HepG2 (cell line): ENCODE results near the gene PPP1CA. TPM values are rescaled to one million over a fixed set of nuclear protein-coding genes. Genes with fewer than 3 reads are reported as not detected.

ENCODE experiments used
- BRCA1 ChIP-seq: sonication (generic); formaldehyde crosslinking; IDR thresholded peaks from 2 replicates; pipeline ENCODE4 v1.4.0; 2020; ENCODE audit warnings: missing genetic modification reagents
- ELF4 ChIP-seq: sonication (generic); formaldehyde crosslinking; IDR thresholded peaks from 2 replicates; pipeline ENCODE4 v1.5.0; 2020; ENCODE audit warnings: missing genetic modification reagents, mild to moderate bottlenecking, moderate library complexity, borderline replicate concordance
- HMG20B ChIP-seq: conservative IDR thresholded peaks from 2 replicates; pipeline ENCODE4 v1.6.1; 2016; ENCODE audit warnings: missing genetic modification reagents, missing compliant biosample characterization
- HOXA9 ChIP-seq: sonication (generic); formaldehyde crosslinking; IDR thresholded peaks from 2 replicates; pipeline ENCODE4 v1.8.1; 2022; ENCODE audit warnings: missing genetic modification reagents, mild to moderate bottlenecking, moderate library complexity, borderline replicate concordance
- KAT8 ChIP-seq: IDR thresholded peaks from 2 replicates; pipeline ENCODE4 v1.6.1; 2016; ENCODE audit warnings: missing genetic modification reagents, missing compliant biosample characterization
- MYC ChIP-seq: sonication (generic); formaldehyde crosslinking; IDR thresholded peaks from 2 replicates; pipeline ENCODE4 v1.9.0; 2021; ENCODE audit warnings: missing genetic modification reagents, borderline replicate concordance
- NRL ChIP-seq: sonication (generic); formaldehyde crosslinking; IDR thresholded peaks from 2 replicates; pipeline ENCODE4 v1.5.0; 2020; ENCODE audit warnings: missing genetic modification reagents, mild to moderate bottlenecking, moderate library complexity, borderline replicate concordance
- SNRNP70 ChIP-seq: fragments of 200-400 bp; formaldehyde crosslinking; IDR thresholded peaks from 2 replicates; pipeline ENCODE4 v1.6.1; 2017; ENCODE audit warnings: mild to moderate bottlenecking, low read depth, low read length, moderate library complexity
- TBL1XR1 ChIP-seq: fragments of 150-350 bp; IDR thresholded peaks from 2 replicates; pipeline ENCODE4 v1.6.1; 2014; ENCODE audit warnings: borderline replicate concordance, low read length; ENCODE audit not compliant: partially characterized antibody
- TBP ChIP-seq: sonication (generic); formaldehyde crosslinking; IDR thresholded peaks from 2 replicates; pipeline ENCODE4 v1.5.0; 2020; ENCODE audit warnings: missing genetic modification reagents
- TOPORS ChIP-seq: sonication (generic); formaldehyde crosslinking; IDR thresholded peaks from 2 replicates; pipeline ENCODE4 v1.8.0; 2023; ENCODE audit warnings: mild to moderate bottlenecking, missing genetic modification reagents
- YEATS4 ChIP-seq: sonication (generic); formaldehyde crosslinking; IDR thresholded peaks from 2 replicates; pipeline ENCODE4 v1.4.0; 2020; ENCODE audit warnings: missing genetic modification reagents, borderline replicate concordance
- ZNF234 ChIP-seq: sonication (generic); formaldehyde crosslinking; conservative IDR thresholded peaks from 2 replicates; pipeline ENCODE4 v1.5.1; 2020; ENCODE audit warnings: mild to moderate bottlenecking, missing genetic modification reagents
- ZNF451 ChIP-seq: sonication (generic); formaldehyde crosslinking; IDR thresholded peaks from 2 replicates; pipeline ENCODE4 v1.5.0; 2020; ENCODE audit warnings: mild to moderate bottlenecking, missing genetic modification reagents
- ZNF577 ChIP-seq: sonication (generic); formaldehyde crosslinking; IDR thresholded peaks from 2 replicates; pipeline ENCODE4 v1.4.0; 2020; ENCODE audit warnings: mild to moderate bottlenecking, low read depth, missing genetic modification reagents, borderline replicate concordance
- ZSCAN30 ChIP-seq: sonication (generic); formaldehyde crosslinking; IDR thresholded peaks from 2 replicates; pipeline ENCODE4 v1.5.0; 2020; ENCODE audit warnings: mild to moderate bottlenecking, missing genetic modification reagents
- polyA plus RNA-seq, 8 experiments: library from polyadenylated mRNA; depleted of rRNA in 3 of 8; stranded (reverse) in 7 of 8; unstranded in 1 of 8; fragments of >200 nt; fragmentation: Illumina TruSeq in 4 of 8; extraction: Trizol in 4 of 8; gene quantifications; 2 replicates each; pipeline versions ENCODE4 v1.2.1 to v1.2.3, GENCODE V29; 2011 to 2016; ENCODE audit warnings: low read depth in 4 of 8, missing spikeins in 1 of 8, mixed read lengths in 1 of 8; ENCODE audit not compliant: insufficient read depth in 1 of 8
- total RNA-seq, 5 experiments: library from RNA; depleted of rRNA; stranded (reverse); fragments of >200 nt; fragmentation: Illumina TruSeq; extraction: Trizol; gene quantifications; 2 replicates each; pipeline ENCODE4 v1.2.3, GENCODE V29; 2016; ENCODE audit warnings: low read depth in 1 of 5
- TF ChIP-seq, protein P1 (sequence below): sonication (generic); formaldehyde crosslinking; IDR thresholded peaks from 2 replicates; pipeline ENCODE4 v1.8.1; 2023; ENCODE audit warnings: mild to moderate bottlenecking, missing genetic modification reagents
- TF ChIP-seq, protein P2 (sequence below): sonication (generic); formaldehyde crosslinking; IDR thresholded peaks from 2 replicates; pipeline ENCODE4 v1.5.0; 2020; ENCODE audit warnings: missing genetic modification reagents
- TF ChIP-seq, protein P3 (sequence below): sonication (generic); formaldehyde crosslinking; IDR thresholded peaks from 2 replicates; pipeline ENCODE4 v1.4.0; 2020; ENCODE audit warnings: mild to moderate bottlenecking, missing genetic modification reagents

The PPP1CA gene
- total and polyA plus RNA-seq, 2 of the 13 experiments (the other 11 are each of a cell fraction or from before 2014, with no cell fraction given), result 149 to 170 TPM

DNA sequence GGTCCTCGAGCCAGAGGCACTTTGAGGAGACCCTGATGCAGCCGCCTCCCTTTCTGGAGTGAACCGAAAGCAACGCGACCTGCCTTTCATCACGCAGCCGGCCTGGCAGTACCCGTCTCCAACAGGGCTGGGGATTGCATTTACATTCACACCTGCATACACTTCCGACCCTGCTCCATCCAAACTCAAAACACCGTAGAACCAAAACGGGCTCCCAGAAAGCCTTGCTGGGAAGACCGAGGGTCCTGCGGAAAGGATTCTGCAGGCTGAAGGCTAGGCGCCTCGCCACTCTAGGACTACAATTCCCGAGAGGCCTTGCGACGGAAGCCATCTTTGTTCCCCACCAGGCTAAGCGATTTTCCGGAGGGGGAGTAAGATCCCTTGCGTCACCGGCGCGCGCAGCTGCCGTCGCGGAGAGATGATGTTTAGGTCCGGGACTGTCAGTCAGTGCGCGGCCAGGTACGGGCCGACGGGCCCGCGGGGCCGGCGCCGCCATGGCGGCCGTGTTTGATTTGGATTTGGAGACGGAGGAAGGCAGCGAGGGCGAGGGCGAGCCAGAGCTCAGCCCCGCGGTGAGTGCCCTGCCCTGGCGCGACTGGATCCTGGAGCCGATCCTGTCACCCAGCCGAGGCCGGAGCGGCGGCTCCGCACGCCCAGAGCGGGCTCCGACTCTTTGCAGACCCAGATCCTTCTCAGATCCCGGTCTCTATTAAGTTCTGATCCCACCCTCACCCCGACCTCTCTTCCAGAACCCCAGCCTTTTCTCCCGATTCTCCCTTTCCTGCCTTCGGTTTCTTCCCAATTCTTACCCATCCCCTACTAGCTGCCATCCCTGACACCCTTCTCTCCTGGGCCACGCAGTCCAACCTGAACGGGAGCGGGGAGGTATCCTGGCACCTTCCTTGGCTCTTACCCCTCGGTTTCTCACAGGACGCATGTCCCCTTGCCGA, 26.7 kb upstream of the PPP1CA start, which contains the start of gene RPS6KB2 (continued):
- TF ChIP-seq SNRNP70 (no peak), KAT8 (CRISPR knock-in tag) (peak; percentile 98), HOXA9 (no peak), ELF4 (CRISPR knock-in tag) (0 out of 2 replicates have a peak, but pooled peaks have one; percentile 35), TBP (CRISPR knock-in tag) (no peak), ZSCAN30 (CRISPR knock-in tag) (no peak), HMG20B (CRISPR knock-in tag) (no peak), ZNF577 (CRISPR knock-in tag) (no peak), TOPORS (no peak), ZNF234 (CRISPR knock-in tag) (no peak), MYC (CRISPR knock-in tag) (peak; percentile 74; the same call in 1 of the 2 replicates), TBL1XR1 (peak; percentile 32), ZNF451 (0 out of 2 replicates have a peak, but pooled peaks have one; percentile 26), YEATS4 (CRISPR knock-in tag) (peak; percentile 73), BRCA1 (CRISPR knock-in tag) (peak; percentile 87; the same call in 1 of the 2 replicates), NRL (CRISPR knock-in tag) (peak; percentile 11; the same call in 1 of the 2 replicates)
- TF ChIP-seq, protein P1, sequence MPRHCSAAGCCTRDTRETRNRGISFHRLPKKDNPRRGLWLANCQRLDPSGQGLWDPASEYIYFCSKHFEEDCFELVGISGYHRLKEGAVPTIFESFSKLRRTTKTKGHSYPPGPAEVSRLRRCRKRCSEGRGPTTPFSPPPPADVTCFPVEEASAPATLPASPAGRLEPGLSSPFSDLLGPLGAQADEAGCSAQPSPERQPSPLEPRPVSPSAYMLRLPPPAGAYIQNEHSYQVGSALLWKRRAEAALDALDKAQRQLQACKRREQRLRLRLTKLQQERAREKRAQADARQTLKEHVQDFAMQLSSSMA (CRISPR knock-in tag), result 0 out of 2 replicates have a peak, but pooled peaks have one; percentile 47
- TF ChIP-seq, protein P2, sequence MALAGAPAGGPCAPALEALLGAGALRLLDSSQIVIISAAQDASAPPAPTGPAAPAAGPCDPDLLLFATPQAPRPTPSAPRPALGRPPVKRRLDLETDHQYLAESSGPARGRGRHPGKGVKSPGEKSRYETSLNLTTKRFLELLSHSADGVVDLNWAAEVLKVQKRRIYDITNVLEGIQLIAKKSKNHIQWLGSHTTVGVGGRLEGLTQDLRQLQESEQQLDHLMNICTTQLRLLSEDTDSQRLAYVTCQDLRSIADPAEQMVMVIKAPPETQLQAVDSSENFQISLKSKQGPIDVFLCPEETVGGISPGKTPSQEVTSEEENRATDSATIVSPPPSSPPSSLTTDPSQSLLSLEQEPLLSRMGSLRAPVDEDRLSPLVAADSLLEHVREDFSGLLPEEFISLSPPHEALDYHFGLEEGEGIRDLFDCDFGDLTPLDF (CRISPR knock-in tag), result peak; percentile 78
- TF ChIP-seq, protein P3, sequence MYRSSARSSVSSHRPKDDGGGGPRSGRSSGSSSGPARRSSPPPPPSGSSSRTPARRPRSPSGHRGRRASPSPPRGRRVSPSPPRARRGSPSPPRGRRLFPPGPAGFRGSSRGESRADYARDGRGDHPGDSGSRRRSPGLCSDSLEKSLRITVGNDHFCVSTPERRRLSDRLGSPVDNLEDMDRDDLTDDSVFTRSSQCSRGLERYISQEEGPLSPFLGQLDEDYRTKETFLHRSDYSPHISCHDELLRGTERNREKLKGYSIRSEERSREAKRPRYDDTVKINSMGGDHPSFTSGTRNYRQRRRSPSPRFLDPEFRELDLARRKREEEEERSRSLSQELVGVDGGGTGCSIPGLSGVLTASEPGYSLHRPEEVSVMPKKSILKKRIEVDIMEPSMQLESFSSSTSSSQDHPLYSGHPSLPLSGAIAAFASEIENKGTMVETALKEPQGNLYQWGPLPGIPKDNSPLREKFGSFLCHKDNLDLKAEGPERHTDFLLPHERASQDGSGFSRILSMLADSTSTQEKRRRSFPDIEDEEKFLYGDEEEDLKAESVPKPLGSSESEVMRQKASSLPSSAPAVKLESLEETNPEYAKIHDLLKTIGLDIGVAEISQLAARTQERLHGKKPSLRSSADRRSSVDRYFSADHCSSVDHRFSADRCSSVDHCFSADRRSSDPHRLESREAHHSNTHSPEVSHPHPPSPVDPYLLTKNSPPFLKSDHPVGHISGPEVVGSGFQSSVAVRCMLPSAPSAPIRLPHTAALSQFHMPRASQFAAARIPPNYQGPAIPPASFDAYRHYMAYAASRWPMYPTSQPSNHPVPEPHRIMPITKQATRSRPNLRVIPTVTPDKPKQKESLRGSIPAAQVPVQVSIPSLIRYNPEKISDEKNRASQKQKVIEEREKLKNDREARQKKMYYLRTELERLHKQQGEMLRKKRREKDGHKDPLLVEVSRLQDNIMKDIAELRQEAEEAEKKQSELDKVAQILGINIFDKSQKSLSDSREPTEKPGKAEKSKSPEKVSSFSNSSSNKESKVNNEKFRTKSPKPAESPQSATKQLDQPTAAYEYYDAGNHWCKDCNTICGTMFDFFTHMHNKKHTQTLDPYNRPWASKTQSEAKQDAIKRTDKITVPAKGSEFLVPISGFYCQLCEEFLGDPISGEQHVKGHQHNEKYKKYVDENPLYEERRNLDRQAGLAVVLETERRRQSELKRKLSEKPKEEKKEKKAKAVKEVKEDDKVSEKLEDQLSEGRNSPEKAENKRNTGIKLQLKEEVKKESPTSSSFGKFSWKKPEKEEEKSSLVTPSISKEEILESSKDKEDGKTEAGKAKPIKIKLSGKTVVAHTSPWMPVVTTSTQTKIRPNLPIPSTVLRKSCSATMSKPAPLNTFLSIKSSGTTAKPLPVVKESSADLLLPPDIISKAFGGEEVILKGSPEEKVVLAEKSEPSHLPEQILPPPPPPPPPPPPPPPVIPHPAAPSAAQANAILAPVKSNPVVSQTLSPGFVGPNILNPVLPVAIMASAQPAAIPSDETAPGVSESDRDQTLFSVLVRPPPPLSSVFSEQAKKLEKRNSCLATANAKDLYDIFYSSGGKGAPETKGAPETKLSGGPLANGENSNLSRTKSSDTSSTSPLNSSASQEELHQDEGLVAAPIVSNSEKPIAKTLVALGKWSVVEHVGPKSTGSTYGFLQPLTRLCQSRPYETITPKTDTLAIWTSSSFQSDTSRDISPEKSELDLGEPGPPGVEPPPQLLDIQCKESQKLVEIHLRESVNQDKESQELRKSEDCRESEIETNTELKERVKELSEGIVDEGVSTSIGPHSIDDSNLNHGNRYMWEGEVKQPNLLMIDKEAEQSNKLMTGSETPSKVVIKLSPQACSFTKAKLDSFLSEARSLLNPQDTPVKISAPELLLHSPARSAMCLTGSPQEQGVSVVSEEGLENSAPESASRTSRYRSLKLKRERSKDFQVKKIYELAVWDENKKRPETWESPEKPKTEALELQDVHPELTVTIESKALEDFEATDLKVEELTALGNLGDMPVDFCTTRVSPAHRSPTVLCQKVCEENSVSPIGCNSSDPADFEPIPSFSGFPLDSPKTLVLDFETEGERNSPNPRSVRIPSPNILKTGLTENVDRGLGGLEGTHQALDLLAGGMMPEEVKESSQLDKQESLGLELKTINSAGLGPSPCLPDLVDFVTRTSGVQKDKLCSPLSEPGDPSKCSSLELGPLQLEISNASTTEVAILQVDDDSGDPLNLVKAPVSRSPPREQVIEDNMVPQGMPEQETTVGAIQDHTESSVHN (CRISPR knock-in tag), result no peak
